Activated naive CD4-positive, alpha-beta T cell treated with anti-CD3 and anti-CD28 coated beads for 36 hours (primary cell): ENCODE measurements around the gene ARPP21. TPM values are rescaled to one million over a fixed set of nuclear protein-coding genes. Genes with fewer than 3 reads are reported as not detected.

ENCODE experiments used
- CTCF ChIA-PET: fragments of 350-600 bp; sonication (Branson Sonifier 250); formaldehyde crosslinking; loops from one replicate; lab custom pipeline; 2021; ENCODE audit warnings: antibody characterized with exemption; lab: Charles Lee
- DNase-seq: peaks from one replicate; pipeline ENCODE4 v3.0.0-alpha.2; 2020
- H3K27ac Mint-ChIP-seq: one replicate; pipeline ENCODE4 v1.8.0; 2021; ENCODE audit warnings: mild to moderate bottlenecking, mixed read lengths
- H3K27me3 Mint-ChIP-seq: one replicate; pipeline ENCODE4 v1.8.0; 2021; ENCODE audit warnings: low read depth, mixed read lengths
- H3K36me3 Mint-ChIP-seq: one replicate; pipeline ENCODE4 v1.8.0; 2021; ENCODE audit warnings: low read depth, mixed read lengths
- H3K4me1 Mint-ChIP-seq: one replicate; pipeline ENCODE4 v1.8.0; 2021; ENCODE audit warnings: low read depth, mixed read lengths
- H3K4me3 Mint-ChIP-seq: one replicate; pipeline ENCODE4 v1.8.0; 2021; ENCODE audit warnings: mild to moderate bottlenecking, moderate library complexity, mixed read lengths
- H3K9me3 Mint-ChIP-seq: one replicate; pipeline ENCODE4 v1.8.0; 2021; ENCODE audit warnings: mixed read lengths
- intact Hi-C: fragments of 100-400 bp; cut with micrococcal nuclease; formaldehyde crosslinking; loops from one replicate; pipeline ENCODE4 v1.15.1; 2023
- total RNA-seq, 2 experiments: library from RNA; stranded (reverse); gene quantifications; one replicate each; pipeline ENCODE4 v1.2.3, GENCODE V29; 2021

ARPP21 gene
- total RNA-seq, 2 experiments from 2014 or later: not detected

- Mint-ChIP-seq H3K27me3 (no peaks in the 10 kb centered on the region), H3K36me3 (no peaks in the 10 kb centered on the region), H3K4me3 (no peak overlapping the region), H3K27ac (no peak overlapping the region), H3K4me1 (no peaks in the 10 kb centered on the region), H3K9me3 (no peaks in the 10 kb centered on the region)
- intact Hi-C loops: no loop called here
- CTCF ChIA-PET: no interaction called here
- DNase-seq: no peak
These were observed 27.6 kb downstream of the ARPP21 start for GRCh38 chr3:35666888-35667287.

DNA sequence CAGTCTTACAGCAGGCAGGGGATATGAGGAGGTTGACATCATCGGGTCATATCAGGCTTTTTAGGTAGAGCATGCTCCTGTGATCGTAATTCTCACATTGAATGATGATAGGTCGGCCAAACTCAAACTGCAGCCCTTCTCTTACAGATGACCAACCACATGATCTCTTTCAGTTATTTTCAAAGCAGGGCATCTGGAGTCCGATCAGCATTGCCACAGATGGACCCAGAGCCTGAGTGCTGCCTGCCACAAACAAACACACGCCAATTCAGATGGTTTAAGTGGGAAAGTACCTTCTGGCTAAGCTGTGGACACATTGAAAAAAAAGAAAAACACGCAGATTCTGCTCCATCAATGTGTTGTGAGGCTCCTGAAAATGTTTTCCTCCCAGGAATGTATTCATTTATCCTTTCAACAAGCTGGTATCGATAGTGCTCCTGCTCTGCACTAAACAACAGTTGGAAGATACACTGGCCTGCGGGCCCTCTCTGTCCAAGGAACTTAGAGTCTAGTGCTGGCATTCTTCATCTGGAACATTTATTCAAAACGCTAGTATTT, 31.2 kb downstream of the ARPP21 start:
- Mint-ChIP-seq H3K27ac (no peak overlapping the region), H3K4me3 (no peak overlapping the region), H3K27me3 (no peaks in the 10 kb centered on the region), H3K4me1 (no peaks in the 10 kb centered on the region), H3K9me3 (no peaks in the 10 kb centered on the region), H3K36me3 (no peaks in the 10 kb centered on the region)
- DNase-seq: no peak
- intact Hi-C loops: no loop called here
- CTCF ChIA-PET: no interaction called here

- H3K36me3 Mint-ChIP-seq: no peaks in the 10 kb centered on the region
- no peak overlapping the region for H3K27ac Mint-ChIP-seq
- no peaks in the 10 kb centered on the region for H3K4me1 Mint-ChIP-seq
- intact Hi-C loops: no loop called here
- DNase-seq: no peak
- H3K9me3 Mint-ChIP-seq: peaks cover 1% of the 10 kb centered on the region
- H3K27me3 Mint-ChIP-seq: no peaks in the 10 kb centered on the region
- H3K4me3 Mint-ChIP-seq: no peak overlapping the region
- CTCF ChIA-PET: no interaction called here
These were observed 32.2 kb downstream of the ARPP21 start for GRCh38 chr3:35671483-35671882.

DNA sequence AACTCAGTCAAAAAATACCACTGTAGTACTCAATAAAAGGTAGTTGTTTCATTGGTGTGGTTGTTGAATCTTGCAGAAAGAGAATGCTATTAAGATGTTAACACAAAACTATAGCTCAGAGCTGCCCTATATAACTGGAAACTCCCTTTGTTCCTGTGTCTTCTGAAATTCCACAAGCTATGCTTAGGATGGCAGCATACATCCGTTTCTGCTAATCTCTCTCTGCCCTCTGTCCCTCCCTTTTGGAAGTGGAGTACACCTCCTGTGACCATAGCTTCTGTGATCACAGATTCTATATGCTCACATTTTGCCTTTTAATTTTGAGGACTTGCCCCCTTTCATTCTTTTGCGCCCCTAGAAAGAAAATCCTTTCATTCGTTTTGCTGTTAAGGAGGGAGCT, 33.7 kb downstream of the ARPP21 start:
- intact Hi-C loops: no loop called here
- CTCF ChIA-PET: no interaction called here

GRCh38 chr3:35674451-35675109, 35.3 kb downstream of the ARPP21 start:
- Mint-ChIP-seq H3K36me3 (no peaks in the 10 kb centered on the region), H3K4me3 (no peak overlapping the region), H3K9me3 (peaks cover 1% of the 10 kb centered on the region), H3K27ac (no peak overlapping the region), H3K4me1 (no peaks in the 10 kb centered on the region), H3K27me3 (no peaks in the 10 kb centered on the region)
- no peak for DNase-seq
- CTCF ChIA-PET: no interaction called here
- intact Hi-C loops: no loop called here

More for the DNA sequence above, 33.7 kb downstream of the ARPP21 start:
- Mint-ChIP-seq H3K27me3 (no peaks in the 10 kb centered on the region), H3K9me3 (peaks cover 1% of the 10 kb centered on the region), H3K4me3 (no peak overlapping the region), H3K36me3 (no peaks in the 10 kb centered on the region), H3K4me1 (no peaks in the 10 kb centered on the region), H3K27ac (no peak overlapping the region)
- DNase-seq: no peak

GRCh38 chr3:35675206-35675605, 35.9 kb downstream of the ARPP21 start:
- Mint-ChIP-seq H3K4me3 (no peak overlapping the region), H3K4me1 (no peaks in the 10 kb centered on the region), H3K27me3 (no peaks in the 10 kb centered on the region), H3K9me3 (peaks cover 1% of the 10 kb centered on the region), H3K27ac (no peak overlapping the region), H3K36me3 (no peaks in the 10 kb centered on the region)
- CTCF ChIA-PET: no interaction called here
- intact Hi-C loops: no loop called here
- no peak for DNase-seq

- Mint-ChIP-seq H3K4me3 (no peak overlapping the region), H3K27ac (no peak overlapping the region), H3K9me3 (peaks cover 1% of the 10 kb centered on the region), H3K27me3 (no peaks in the 10 kb centered on the region), H3K4me1 (no peaks in the 10 kb centered on the region), H3K36me3 (no peaks in the 10 kb centered on the region)
- CTCF ChIA-PET: no interaction called here
- intact Hi-C loops: no loop called here
- no peak for DNase-seq
These were observed 36.3 kb downstream of the ARPP21 start for GRCh38 chr3:35675621-35676020.

- DNase-seq: no peak
- no peaks in the 10 kb centered on the region for H3K4me1 Mint-ChIP-seq
- no peak overlapping the region for H3K27ac Mint-ChIP-seq
- peaks cover 1% of the 10 kb centered on the region for H3K9me3 Mint-ChIP-seq
- no peaks in the 10 kb centered on the region for H3K36me3 Mint-ChIP-seq
- no peaks in the 10 kb centered on the region for H3K27me3 Mint-ChIP-seq
- no peak overlapping the region for H3K4me3 Mint-ChIP-seq
- intact Hi-C loops: no loop called here
- CTCF ChIA-PET: no interaction called here
These were observed 38.5 kb downstream of the ARPP21 start for GRCh38 chr3:35677797-35678196.

- intact Hi-C loops: no loop called here
- Mint-ChIP-seq H3K36me3 (no peaks in the 10 kb centered on the region), H3K27ac (no peak overlapping the region), H3K4me1 (no peaks in the 10 kb centered on the region), H3K9me3 (peaks cover 1% of the 10 kb centered on the region), H3K27me3 (no peaks in the 10 kb centered on the region), H3K4me3 (no peak overlapping the region)
- CTCF ChIA-PET: no interaction called here
- no peak for DNase-seq
These were observed 39.4 kb downstream of the ARPP21 start for GRCh38 chr3:35678643-35679161.

- H3K36me3 Mint-ChIP-seq: no peaks in the 10 kb centered on the region
- DNase-seq: no peak
These were observed 40.2 kb downstream of the ARPP21 start for GRCh38 chr3:35679409-35680080.

DNA sequence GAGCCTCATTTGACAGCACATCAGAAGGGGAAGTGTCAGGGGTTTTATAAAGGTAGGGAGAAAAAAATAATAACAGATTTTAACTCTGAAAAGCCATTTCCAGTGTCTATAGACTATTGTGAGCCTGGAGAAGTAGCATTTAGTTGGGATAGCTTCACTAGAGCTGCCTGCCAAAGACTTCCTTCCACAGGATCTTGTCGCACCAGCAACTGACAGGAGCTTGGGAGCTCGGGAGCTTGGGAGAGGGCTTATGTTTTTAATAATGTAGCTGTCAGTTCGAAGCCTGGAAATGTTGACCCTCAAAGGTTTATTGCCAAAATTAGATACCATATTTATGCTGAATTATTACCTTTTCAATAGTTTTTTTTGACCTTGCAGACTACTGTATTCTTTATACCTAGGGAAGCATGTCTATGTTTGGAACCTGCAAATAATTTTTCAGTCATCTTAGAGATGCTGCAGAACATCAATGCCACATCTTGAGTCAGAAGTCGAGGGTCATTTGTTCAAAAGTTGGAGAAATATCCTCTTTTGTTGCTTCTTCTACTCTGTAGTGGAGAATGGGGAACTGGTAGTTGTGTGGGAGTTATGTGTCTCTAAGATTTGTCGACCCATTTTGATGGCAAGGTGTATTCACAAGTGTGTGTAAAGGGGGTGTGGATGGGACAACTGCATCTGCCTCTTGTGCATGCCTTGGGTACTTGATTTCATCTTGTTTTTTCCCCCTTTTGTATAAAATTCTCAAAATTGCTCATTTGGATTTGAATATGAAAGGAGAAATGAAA, 41.7 kb downstream of the ARPP21 start:
- Mint-ChIP-seq H3K4me1 (no peaks in the 10 kb centered on the region), H3K27me3 (no peaks in the 10 kb centered on the region), H3K27ac (no peak overlapping the region), H3K36me3 (no peaks in the 10 kb centered on the region), H3K4me3 (no peak overlapping the region), H3K9me3 (peaks cover 1% of the 10 kb centered on the region)
- intact Hi-C loops: no loop called here
- DNase-seq: no peak
- CTCF ChIA-PET: no interaction called here

More at GRCh38 chr3:35679409-35680080, 40.2 kb downstream of the ARPP21 start:
- CTCF ChIA-PET: no interaction called here
- Mint-ChIP-seq H3K27ac (no peak overlapping the region), H3K4me1 (no peaks in the 10 kb centered on the region), H3K9me3 (peaks cover 1% of the 10 kb centered on the region), H3K4me3 (no peak overlapping the region), H3K27me3 (no peaks in the 10 kb centered on the region)
- intact Hi-C loops: no loop called here

GRCh38 chr3:35685153-35685552, 45.8 kb downstream of the ARPP21 start:
- H3K4me1 Mint-ChIP-seq: no peaks in the 10 kb centered on the region
- H3K36me3 Mint-ChIP-seq: no peaks in the 10 kb centered on the region
- H3K27me3 Mint-ChIP-seq: no peaks in the 10 kb centered on the region
- DNase-seq: no peak
- intact Hi-C loops: no loop called here
- H3K27ac Mint-ChIP-seq: no peak overlapping the region
- no peak overlapping the region for H3K4me3 Mint-ChIP-seq
- H3K9me3 Mint-ChIP-seq: no peaks in the 10 kb centered on the region
- CTCF ChIA-PET: no interaction called here
